A549 (cell line): ENCODE data around the gene OR5B2.

ENCODE experiments used
- CTCF ChIP-seq: fragments of >200 bp; sonication (Bioruptor Twin); formaldehyde crosslinking; IDR thresholded peaks from 3 replicates; pipeline ENCODE4 v1.5.1; 2016
- EP300 ChIP-seq, 2 experiments: fragments of >200 bp; sonication (Bioruptor Twin); formaldehyde crosslinking; IDR thresholded peaks; 2 replicates in 1 of 2; 3 replicates in 1 of 2; pipeline ENCODE4 v1.6.1; 2016 to 2017
- HOXA7 ChIP-seq: fragments of 250-450 bp; sonication (Bioruptor Pico); IDR thresholded peaks from 2 replicates; pipeline ENCODE4 v1.5.0; 2020; ENCODE audit warnings: mild to moderate bottlenecking, moderate library complexity
- MAFK ChIP-seq: fragments of 450-650 bp; IDR thresholded peaks from 2 replicates; pipeline ENCODE4 v1.6.1; 2014; ENCODE audit not compliant: partially characterized antibody
- MAX ChIP-seq: IDR thresholded peaks from 2 replicates; pipeline ENCODE4 v1.6.1; 2012
- NPAS2 ChIP-seq: fragments of 250-450 bp; sonication (Bioruptor Pico); IDR thresholded peaks from 2 replicates; pipeline ENCODE4 v1.8.0; 2022; ENCODE audit warnings: mild to moderate bottlenecking, moderate library complexity, borderline replicate concordance
- POLR2A ChIP-seq: IDR thresholded peaks from 2 replicates; pipeline ENCODE4 v1.6.1; 2012; ENCODE audit warnings: mild to moderate bottlenecking, low read length
- POLR2AphosphoS2 ChIP-seq: conservative IDR thresholded peaks from 2 replicates; pipeline ENCODE4 v1.6.1; 2012; ENCODE audit warnings: low read length, improper control_type of control experiment, inconsistent platforms
- RCOR1 ChIP-seq: fragments of 150-350 bp; IDR thresholded peaks from 2 replicates; pipeline ENCODE4 v1.6.1; 2014; ENCODE audit warnings: antibody characterized with exemption, low read length, low read depth
- USF2 ChIP-seq: fragments of 450-650 bp; IDR thresholded peaks from 2 replicates; pipeline ENCODE4 v1.6.1; 2014; ENCODE audit warnings: antibody characterized with exemption
- ZSCAN20 ChIP-seq: fragments of 250-450 bp; sonication (Bioruptor Pico); IDR thresholded peaks from 2 replicates; pipeline ENCODE4 v1.8.0; 2022; ENCODE audit warnings: mild to moderate bottlenecking, moderate library complexity

GRCh38 chr11:58391879-58392278 lies 36.0 kb downstream of the OR5B2 start:
- TF ChIP-seq POLR2AphosphoS2: no peak
- no peak for TF ChIP-seq RCOR1
- TF ChIP-seq MAX: no peak
- TF ChIP-seq ZSCAN20: no peak
- no peak for TF ChIP-seq MAFK
- no peak for TF ChIP-seq NPAS2 (CRISPR knock-in tag)
- TF ChIP-seq USF2: no peak
- no peak for TF ChIP-seq HOXA7 (CRISPR knock-in tag)
- TF ChIP-seq CTCF: no peak
- no peak for TF ChIP-seq POLR2A
- TF ChIP-seq EP300 (IDR thresholded peaks at IDR 0.05): no peak
